HEK293 (cell line): Measurements from ENCODE around the gene ICAM5.
"Not testable (repeated sequence)": the region's sequence is repeated elsewhere in the genome, so short reads cannot be mapped to it uniquely, and the experiment has no call there.

Experiments
- CTCF ChIA-PET: fragments of 350-600 bp; formaldehyde crosslinking; extraction: SDS; loops from one replicate; lab custom pipeline; 2021; ENCODE audit warnings: antibody characterized with exemption; lab: Yijun Ruan, JAX
- POLR2A ChIA-PET: fragments of 300-600 bp; formaldehyde crosslinking; extraction: SDS; loops from one replicate; lab custom pipeline; 2020; ENCODE audit warnings: antibody characterized with exemption, inconsistent platforms; lab: Yijun Ruan, JAX
- H3K27ac ChIP-seq: fragments of 200-500 bp; sonication (Bioruptor generic); 2 replicates; pipeline ENCODE4 v1.5.1; 2014; ENCODE audit warnings: low read depth, low read length, control low read depth, inconsistent platforms; ENCODE audit errors: extremely low read depth
- H3K36me3 ChIP-seq, 2 experiments: fragments of 200-500 bp in 1 of 2; sonication (Bioruptor generic) in 1 of 2; 1 replicate in 1 of 2; 2 replicates in 1 of 2; pipeline ENCODE4 v1.5.1; 2014 to 2017; ENCODE audit warnings: inconsistent platforms in 2 of 2, low read length in 2 of 2; ENCODE audit not compliant: control insufficient read depth in 2 of 2, insufficient read depth in 1 of 2
- H3K4me1 ChIP-seq: fragments of 200-500 bp; sonication (Bioruptor generic); 2 replicates; pipeline ENCODE4 v1.5.1; 2014; ENCODE audit warnings: mild to moderate bottlenecking, low read length, inconsistent platforms; ENCODE audit not compliant: control insufficient read depth, insufficient read depth
- H3K4me3 ChIP-seq: 2 replicates; pipeline ENCODE4 v1.5.1; 2011; ENCODE audit warnings: low read depth, mild to moderate bottlenecking, control low read depth, low read length, moderate library complexity
- H3K9me3 ChIP-seq: fragments of 200-500 bp; sonication (Bioruptor generic); 2 replicates; pipeline ENCODE4 v1.5.1; 2014; ENCODE audit warnings: low read depth, low read length, inconsistent platforms; ENCODE audit not compliant: control insufficient read depth, insufficient read depth
- EGR2 ChIP-seq: fragments of 450-650 bp; formaldehyde crosslinking; IDR thresholded peaks from 2 replicates; pipeline ENCODE4 v1.5.1; 2016; ENCODE audit warnings: low read depth, missing biosample characterization, missing genetic modification characterization
- GLI4 ChIP-seq: fragments of 450-650 bp; formaldehyde crosslinking; IDR thresholded peaks from 2 replicates; pipeline ENCODE4 v1.5.1; 2016; ENCODE audit warnings: missing biosample characterization, missing genetic modification characterization
- HOXD13 ChIP-seq: sonication (generic); formaldehyde crosslinking; IDR thresholded peaks from 2 replicates; pipeline ENCODE4 v1.8.0; 2022; ENCODE audit warnings: missing genetic modification reagents, borderline replicate concordance
- ZBTB48 ChIP-seq: fragments of 450-650 bp; formaldehyde crosslinking; IDR thresholded peaks from 2 replicates; pipeline ENCODE4 v1.5.1; 2016; ENCODE audit warnings: missing biosample characterization, missing genetic modification characterization
- ZEB2 ChIP-seq: fragments of 450-650 bp; formaldehyde crosslinking; IDR thresholded peaks from 2 replicates; pipeline ENCODE4 v1.5.1; 2016; ENCODE audit warnings: missing biosample characterization, missing genetic modification characterization
- ZIC2 ChIP-seq: fragments of 450-650 bp; formaldehyde crosslinking; IDR thresholded peaks from 2 replicates; pipeline ENCODE4 v1.5.1; 2016; ENCODE audit warnings: missing biosample characterization, missing genetic modification characterization
- ZNF211 ChIP-seq: fragments of 450-650 bp; formaldehyde crosslinking; IDR thresholded peaks from 2 replicates; pipeline ENCODE4 v1.5.1; 2016; ENCODE audit warnings: low read depth, missing biosample characterization, missing genetic modification characterization
- ZNF404 ChIP-seq: fragments of 450-650 bp; formaldehyde crosslinking; IDR thresholded peaks from 2 replicates; pipeline ENCODE4 v1.5.1; 2017; ENCODE audit warnings: missing biosample characterization, missing genetic modification characterization
- ZNF416 ChIP-seq: fragments of 450-650 bp; formaldehyde crosslinking; IDR thresholded peaks from 2 replicates; pipeline ENCODE4 v1.5.1; 2016; ENCODE audit warnings: missing biosample characterization, missing genetic modification characterization
- ZNF488 ChIP-seq: fragments of 450-650 bp; formaldehyde crosslinking; IDR thresholded peaks from 2 replicates; pipeline ENCODE4 v1.5.1; 2016; ENCODE audit warnings: missing biosample characterization, missing genetic modification characterization
- ZNF518A ChIP-seq: fragments of 450-650 bp; formaldehyde crosslinking; conservative IDR thresholded peaks from 2 replicates; pipeline ENCODE4 v1.5.1; 2016; ENCODE audit warnings: low read depth, missing biosample characterization, missing genetic modification characterization
- ZNF561 ChIP-seq: fragments of 450-650 bp; IDR thresholded peaks from 2 replicates; pipeline ENCODE4 v1.5.1; 2018; ENCODE audit warnings: missing biosample characterization, missing genetic modification characterization, borderline replicate concordance
- TF ChIP-seq, protein P1 (sequence below): fragments of 450-650 bp; formaldehyde crosslinking; IDR thresholded peaks from 2 replicates; pipeline ENCODE4 v1.5.1; 2016; ENCODE audit warnings: missing biosample characterization, missing genetic modification characterization
- TF ChIP-seq, protein P2 (sequence below): fragments of 450-650 bp; formaldehyde crosslinking; IDR thresholded peaks from 2 replicates; pipeline ENCODE4 v1.5.1; 2016; ENCODE audit warnings: missing biosample characterization, missing genetic modification characterization

ICAM5 gene

DNA sequence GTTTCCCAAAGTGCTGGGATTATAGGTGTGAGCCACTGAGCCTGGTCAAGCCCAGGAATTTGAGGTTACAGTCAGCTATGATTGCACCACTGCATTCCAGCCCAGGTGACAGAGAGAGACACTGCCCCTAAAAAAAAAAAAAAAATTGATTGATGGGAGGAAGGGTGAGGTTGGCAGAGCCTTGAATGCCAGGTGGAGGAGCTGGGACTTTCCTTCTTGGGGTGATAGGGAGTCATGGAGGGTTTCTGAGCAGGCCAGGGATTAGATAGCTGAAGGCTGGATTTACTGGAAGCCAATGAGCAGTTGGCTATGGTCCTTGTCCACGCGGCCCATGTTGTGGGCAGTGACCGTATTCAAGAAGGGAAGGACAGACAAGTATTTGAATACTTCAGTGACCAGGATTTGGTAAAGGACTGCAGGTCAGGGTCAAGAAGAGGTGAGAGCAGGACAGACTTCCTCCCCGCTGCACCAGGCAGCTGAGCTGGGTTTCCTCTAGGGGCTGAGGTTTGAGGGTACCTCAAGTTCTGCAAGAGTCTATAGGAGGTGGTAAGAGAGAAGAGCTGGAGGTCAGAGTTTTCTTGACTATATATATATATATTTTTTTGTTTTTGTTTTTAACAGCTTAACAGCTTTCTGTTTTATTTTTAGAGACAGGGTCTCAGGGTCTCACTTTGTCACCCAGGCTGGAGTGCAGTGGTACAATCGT, 9.9 kb upstream of the ICAM5 start (continued):
- TF ChIP-seq GLI4 (tag by site-specific recombination) (0 out of 2 replicates have a peak, but pooled peaks have one; percentile 59), ZNF488 (tag by site-specific recombination) (no peak), ZNF211 (tag by site-specific recombination) (no peak)
- TF ChIP-seq, all 188 proteins: peak for 2

DNA sequence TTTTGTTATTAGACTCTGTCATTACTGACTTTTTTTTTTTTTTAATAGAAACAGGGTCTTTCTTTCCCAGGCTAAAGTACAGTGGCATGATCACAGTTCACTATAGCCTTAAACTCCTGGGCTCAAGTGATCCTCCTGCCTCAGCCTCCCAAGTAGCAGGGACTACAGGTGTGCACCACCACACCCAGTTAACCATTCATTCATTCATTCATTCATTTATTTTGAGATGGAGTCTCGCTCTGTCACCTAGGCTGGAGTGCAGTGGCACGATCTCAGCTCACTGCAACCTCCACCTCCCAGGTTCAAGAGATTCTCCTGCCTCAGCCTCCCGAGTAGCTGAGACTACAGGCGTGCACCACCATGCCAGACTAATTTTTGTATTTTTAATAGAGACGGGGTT, 7.7 kb upstream of the ICAM5 start:
- H3K9me3 ChIP-seq, H3K4me3 ChIP-seq, H3K36me3 ChIP-seq, CTCF ChIA-PET, H3K27ac ChIP-seq, H3K4me1 ChIP-seq: not testable (repeated sequence)
- POLR2A ChIA-PET: interaction anchor here (1.7 kb wide), 1 partner anchor 98 kb away, joined by 4 read pairs; the partner anchor contains the start of gene TYK2

GRCh38 chr19:10283301-10284064, 6.3 kb upstream of the ICAM5 start:
- Histone ChIP-seq H3K4me1 (no peaks in the 10 kb centered on the region; the same call in 1 of the 2 replicates), H3K4me3 (no peak overlapping the region), H3K36me3 (no peaks in the 10 kb centered on the region), H3K9me3 (no peaks in the 10 kb centered on the region), H3K27ac (no peak overlapping the region)
- TF ChIP-seq, protein P1, sequence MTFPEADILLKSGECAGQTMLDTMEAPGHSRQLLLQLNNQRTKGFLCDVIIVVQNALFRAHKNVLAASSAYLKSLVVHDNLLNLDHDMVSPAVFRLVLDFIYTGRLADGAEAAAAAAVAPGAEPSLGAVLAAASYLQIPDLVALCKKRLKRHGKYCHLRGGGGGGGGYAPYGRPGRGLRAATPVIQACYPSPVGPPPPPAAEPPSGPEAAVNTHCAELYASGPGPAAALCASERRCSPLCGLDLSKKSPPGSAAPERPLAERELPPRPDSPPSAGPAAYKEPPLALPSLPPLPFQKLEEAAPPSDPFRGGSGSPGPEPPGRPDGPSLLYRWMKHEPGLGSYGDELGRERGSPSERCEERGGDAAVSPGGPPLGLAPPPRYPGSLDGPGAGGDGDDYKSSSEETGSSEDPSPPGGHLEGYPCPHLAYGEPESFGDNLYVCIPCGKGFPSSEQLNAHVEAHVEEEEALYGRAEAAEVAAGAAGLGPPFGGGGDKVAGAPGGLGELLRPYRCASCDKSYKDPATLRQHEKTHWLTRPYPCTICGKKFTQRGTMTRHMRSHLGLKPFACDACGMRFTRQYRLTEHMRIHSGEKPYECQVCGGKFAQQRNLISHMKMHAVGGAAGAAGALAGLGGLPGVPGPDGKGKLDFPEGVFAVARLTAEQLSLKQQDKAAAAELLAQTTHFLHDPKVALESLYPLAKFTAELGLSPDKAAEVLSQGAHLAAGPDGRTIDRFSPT: 0 out of 2 replicates have a peak, but pooled peaks have one; percentile 36
- peak; percentile 57 for TF ChIP-seq ZIC2 (tag by site-specific recombination)
- TF ChIP-seq ZNF404: no peak
- CTCF ChIA-PET: interaction anchor here (0.6 to 1.1 kb wide), 3 partner anchors 8 to 53 kb away, joined by 4 to 5 read pairs (median 4); no protein-coding TSS in a partner anchor
- POLR2A ChIA-PET: interaction anchor here (0.5 to 1.7 kb wide), 2 partner anchors 94 to 97 kb away, joined by 4 read pairs; partner anchors contain the start of gene TYK2

DNA sequence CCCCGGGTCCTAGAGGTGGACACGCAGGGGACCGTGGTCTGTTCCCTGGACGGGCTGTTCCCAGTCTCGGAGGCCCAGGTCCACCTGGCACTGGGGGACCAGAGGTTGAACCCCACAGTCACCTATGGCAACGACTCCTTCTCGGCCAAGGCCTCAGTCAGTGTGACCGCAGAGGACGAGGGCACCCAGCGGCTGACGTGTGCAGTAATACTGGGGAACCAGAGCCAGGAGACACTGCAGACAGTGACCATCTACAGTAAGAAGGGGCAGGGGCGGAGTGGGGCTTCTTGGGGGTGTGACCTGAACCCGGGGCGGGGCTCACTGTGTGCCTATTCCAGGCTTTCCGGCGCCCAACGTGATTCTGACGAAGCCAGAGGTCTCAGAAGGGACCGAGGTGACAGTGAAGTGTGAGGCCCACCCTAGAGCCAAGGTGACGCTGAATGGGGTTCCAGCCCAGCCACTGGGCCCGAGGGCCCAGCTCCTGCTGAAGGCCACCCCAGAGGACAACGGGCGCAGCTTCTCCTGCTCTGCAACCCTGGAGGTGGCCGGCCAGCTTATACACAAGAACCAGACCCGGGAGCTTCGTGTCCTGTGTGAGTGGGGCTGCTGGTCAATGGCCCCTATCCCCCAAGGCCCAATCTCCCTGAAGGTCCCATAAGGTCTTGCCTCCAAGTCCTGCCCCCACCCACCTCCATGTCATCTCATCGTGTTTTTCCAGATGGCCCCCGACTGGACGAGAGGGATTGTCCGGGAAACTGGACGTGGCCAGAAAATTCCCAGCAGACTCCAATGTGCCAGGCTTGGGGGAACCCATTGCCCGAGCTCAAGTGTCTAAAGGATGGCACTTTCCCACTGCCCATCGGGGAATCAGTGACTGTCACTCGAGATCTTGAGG, 5.4 kb upstream of the ICAM5 start:
- Histone ChIP-seq H3K27ac (no peak overlapping the region), H3K4me3 (no peak overlapping the region), H3K9me3 (no peaks in the 10 kb centered on the region), H3K36me3 (no peaks in the 10 kb centered on the region), H3K4me1 (no peaks in the 10 kb centered on the region; the same call in 1 of the 2 replicates)
- ChIA-PET CTCF (interaction anchor here (0.7 to 2.9 kb wide), 2 partner anchors 15 to 35 kb away, joined by 3 to 15 read pairs; no protein-coding TSS in a partner anchor), POLR2A (interaction anchor here (0.5 to 1.7 kb wide), 3 partner anchors 95 to 96 kb away, joined by 3 to 4 read pairs (median 4); partner anchors contain the start of gene TYK2)
- TF ChIP-seq ZBTB48 (tag by site-specific recombination) (no peak), ZEB2 (tag by site-specific recombination) (no peak), ZNF518A (tag by site-specific recombination) (no peak), ZNF561 (tag by site-specific recombination) (no peak), HOXD13 (CRISPR knock-in tag) (no peak), EGR2 (tag by site-specific recombination) (no peak), ZNF416 (tag by site-specific recombination) (no peak)
- TF ChIP-seq, protein P2, sequence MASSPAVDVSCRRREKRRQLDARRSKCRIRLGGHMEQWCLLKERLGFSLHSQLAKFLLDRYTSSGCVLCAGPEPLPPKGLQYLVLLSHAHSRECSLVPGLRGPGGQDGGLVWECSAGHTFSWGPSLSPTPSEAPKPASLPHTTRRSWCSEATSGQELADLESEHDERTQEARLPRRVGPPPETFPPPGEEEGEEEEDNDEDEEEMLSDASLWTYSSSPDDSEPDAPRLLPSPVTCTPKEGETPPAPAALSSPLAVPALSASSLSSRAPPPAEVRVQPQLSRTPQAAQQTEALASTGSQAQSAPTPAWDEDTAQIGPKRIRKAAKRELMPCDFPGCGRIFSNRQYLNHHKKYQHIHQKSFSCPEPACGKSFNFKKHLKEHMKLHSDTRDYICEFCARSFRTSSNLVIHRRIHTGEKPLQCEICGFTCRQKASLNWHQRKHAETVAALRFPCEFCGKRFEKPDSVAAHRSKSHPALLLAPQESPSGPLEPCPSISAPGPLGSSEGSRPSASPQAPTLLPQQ (tag by site-specific recombination): no peak
